ENCODE data around the gene AP1S1.

GRCh38 chr7:101205901-101206664 is 51.8 kb downstream of the AP1S1 start:
- TF ChIP-seq CTCF (IDR thresholded peaks at IDR 0.05) = no peak
- TF ChIP-seq EP300 (IDR thresholded peaks at IDR 0.05) = no peak
- TF ChIP-seq POLR2AphosphoS5 (IDR thresholded peaks at IDR 0.05) = no peak
